Right hindlimb (tissue), 1 donor: ENCODE measurements around the gene AGO1.
"Not testable (repeated sequence)": the region's sequence is repeated elsewhere in the genome, so short reads cannot be mapped to it uniquely, and the experiment has no call there.

Experiments used
- DNase-seq: peaks from one replicate; pipeline ENCODE4 v3.0.0-alpha.2; 2018

The AGO1 gene

GRCh38 chr1:35925741-35926140 lies 42.7 kb downstream of the AGO1 start:
- no peak for DNase-seq

GRCh38 chr1:35927472-35927871 lies 44.5 kb downstream of the AGO1 start:
- no peak for DNase-seq

- peak; percentile 79 for DNase-seq
Observed at GRCh38 chr1:35929730-35930592, 47.0 kb downstream of the AGO1 start.

- DNase-seq = peak; percentile 88
Observed at GRCh38 chr1:35930593-35931445, 47.8 kb downstream of the AGO1 start, which contains the start of gene AGO3. Gene AGO3, plus strand, starts transcription at chr1:35931105. Its CDS starts 322 bp downstream, at chr1:35931427.

GRCh38 chr1:35931446-35932157 lies 48.6 kb downstream of the AGO1 start:
- DNase-seq = no peak

- no peak for DNase-seq
Observed at GRCh38 chr1:35932158-35932636, 49.2 kb downstream of the AGO1 start.

- no peak for DNase-seq
Observed at GRCh38 chr1:35932941-35933340, 49.9 kb downstream of the AGO1 start.

- DNase-seq = peak; percentile 81
Observed at GRCh38 chr1:35935442-35936388, 52.7 kb downstream of the AGO1 start.

GRCh38 chr1:35936838-35937237 lies 53.8 kb downstream of the AGO1 start:
- DNase-seq = no peak

GRCh38 chr1:35939484-35939883 lies 56.5 kb downstream of the AGO1 start:
- no peak for DNase-seq

- no peak for DNase-seq
Observed at GRCh38 chr1:35945327-35945726, 62.3 kb downstream of the AGO1 start.

- no peak for DNase-seq
Observed at GRCh38 chr1:35947547-35947946, 64.5 kb downstream of the AGO1 start.

- DNase-seq = no peak
Observed at GRCh38 chr1:35958558-35958957, 75.5 kb downstream of the AGO1 start.

- DNase-seq = no peak
Observed at GRCh38 chr1:35959304-35959703, 76.3 kb downstream of the AGO1 start.

- no peak for DNase-seq
Observed at GRCh38 chr1:35962952-35963351, 79.9 kb downstream of the AGO1 start.

- DNase-seq = not testable (repeated sequence)
Observed at GRCh38 chr1:35964277-35964676, 81.3 kb downstream of the AGO1 start.

- DNase-seq = no peak
Observed at GRCh38 chr1:35968396-35968795, 85.4 kb downstream of the AGO1 start.

GRCh38 chr1:35971601-35972000 lies 88.6 kb downstream of the AGO1 start:
- DNase-seq = no peak

GRCh38 chr1:35972631-35973030 lies 89.6 kb downstream of the AGO1 start:
- DNase-seq = not testable (repeated sequence)

GRCh38 chr1:35980090-35980489 lies 97.1 kb downstream of the AGO1 start:
- no peak for DNase-seq
